Kidney (tissue), 14 donors: ENCODE results near the gene ALK. TPM values are rescaled to one million over a fixed set of nuclear protein-coding genes. Genes with fewer than 3 reads are reported as not detected.

Source experiments
- DNase-seq, 5 donors: peaks; one replicate each; pipeline ENCODE4 v3.0.0-alpha.2; 2013 to 2020
- FAIRE-seq: peaks from 2 replicates; lab custom pipeline; 2012; peaks lifted over from hg19 to GRCh38; lab: Jason Lieb, UNC
- H3K27ac ChIP-seq, 2 donors: one replicate each; pipeline ENCODE4 v1.7.0; 2013; ENCODE audit warnings: low read depth in 2 of 2, low read length in 2 of 2, inconsistent platforms in 1 of 2
- H3K27me3 ChIP-seq: one replicate; pipeline ENCODE4 v1.7.1; 2013; ENCODE audit warnings: low read length, inconsistent platforms; ENCODE audit not compliant: control insufficient read depth, insufficient read depth
- H3K36me3 ChIP-seq, 3 donors: one replicate each; pipeline versions ENCODE4 v1.7.0 to v1.7.1; 2013; ENCODE audit warnings: low read length in 3 of 3, control low read depth in 1 of 3, inconsistent platforms in 1 of 3; ENCODE audit not compliant: insufficient read depth in 3 of 3, control insufficient read depth in 2 of 3
- H3K4me1 ChIP-seq, 3 donors: one replicate each; pipeline versions ENCODE4 v1.7.0 to v1.7.1; 2013; ENCODE audit warnings: low read length in 3 of 3, inconsistent platforms in 1 of 3, low read depth in 1 of 3; ENCODE audit not compliant: control insufficient read depth in 2 of 3, insufficient read depth in 2 of 3
- H3K4me3 ChIP-seq, 3 donors: one replicate each; pipeline versions ENCODE4 v1.7.0 to v1.8.1; 2013; ENCODE audit warnings: low read length in 3 of 3, control low read depth in 1 of 3, inconsistent platforms in 1 of 3
- H3K9ac ChIP-seq, 3 donors: one replicate each; pipeline versions ENCODE4 v1.7.0 to v1.7.1; 2013; ENCODE audit warnings: low read length in 3 of 3, control low read depth in 1 of 3, inconsistent platforms in 1 of 3
- H3K9me3 ChIP-seq, 3 donors: one replicate each; pipeline versions ENCODE4 v1.7.0 to v1.7.1; 2013; ENCODE audit warnings: low read length in 3 of 3, control low read depth in 1 of 3, inconsistent platforms in 1 of 3; ENCODE audit not compliant: control insufficient read depth in 2 of 3, insufficient read depth in 1 of 3
- intact Hi-C: fragments of 100-400 bp; cut with DNase I; formaldehyde crosslinking; loops from one replicate; pipeline ENCODE4 v1.11.1; 2022
- polyA plus RNA-seq: library from polyadenylated mRNA; stranded (reverse); fragments of 350-450 nt; fragmentation: Illumina TruSeq; extraction: RNeasy Lipid Tissue Mini Kit (QIAGEN cat#74804); gene quantifications from one replicate; pipeline ENCODE4 v1.2.3, GENCODE V29; 2014; ENCODE audit warnings: low read depth, low replicate concordance; ENCODE audit not compliant: insufficient read depth
- total RNA-seq: library from RNA; stranded (reverse); fragmentation: NEBNext Ultra II Directional; extraction: Animal tissue kit (Norgen Biotek cat#: 25700); gene quantifications from one replicate; pipeline ENCODE4 v1.2.1, GENCODE V29; 2021
- TF ChIP-seq, protein P1 (sequence below): IDR thresholded peaks from 3 replicates; pipeline ENCODE4 v1.5.1; 2012; ENCODE audit warnings: mild to moderate bottlenecking, moderate library complexity, borderline replicate concordance; ENCODE audit not compliant: insufficient read depth; ENCODE audit errors: extremely low read depth
- donor health status: control.
- donor health status: control.
- donor health status: control.
- donor health status: control.
- donor health status: control.
- donor health status: DM: yes; HTN: yes; CAD: no.
- donor health status: Normal renal cell carcinoma (clear cell type).

ALK gene
- total and polyA plus RNA-seq, 2 donors from 2014 or later = 0.13 TPM; not detected in 1

GRCh38 chr2:29611850-29612249 lies 309.5 kb downstream of the ALK start:
- TF ChIP-seq, protein P1, sequence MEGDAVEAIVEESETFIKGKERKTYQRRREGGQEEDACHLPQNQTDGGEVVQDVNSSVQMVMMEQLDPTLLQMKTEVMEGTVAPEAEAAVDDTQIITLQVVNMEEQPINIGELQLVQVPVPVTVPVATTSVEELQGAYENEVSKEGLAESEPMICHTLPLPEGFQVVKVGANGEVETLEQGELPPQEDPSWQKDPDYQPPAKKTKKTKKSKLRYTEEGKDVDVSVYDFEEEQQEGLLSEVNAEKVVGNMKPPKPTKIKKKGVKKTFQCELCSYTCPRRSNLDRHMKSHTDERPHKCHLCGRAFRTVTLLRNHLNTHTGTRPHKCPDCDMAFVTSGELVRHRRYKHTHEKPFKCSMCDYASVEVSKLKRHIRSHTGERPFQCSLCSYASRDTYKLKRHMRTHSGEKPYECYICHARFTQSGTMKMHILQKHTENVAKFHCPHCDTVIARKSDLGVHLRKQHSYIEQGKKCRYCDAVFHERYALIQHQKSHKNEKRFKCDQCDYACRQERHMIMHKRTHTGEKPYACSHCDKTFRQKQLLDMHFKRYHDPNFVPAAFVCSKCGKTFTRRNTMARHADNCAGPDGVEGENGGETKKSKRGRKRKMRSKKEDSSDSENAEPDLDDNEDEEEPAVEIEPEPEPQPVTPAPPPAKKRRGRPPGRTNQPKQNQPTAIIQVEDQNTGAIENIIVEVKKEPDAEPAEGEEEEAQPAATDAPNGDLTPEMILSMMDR = no peak
- no peaks in the 10 kb centered on the region for H3K27me3 ChIP-seq
- no peaks in the 10 kb centered on the region for H3K36me3 ChIP-seq
- H3K27ac ChIP-seq = no peak overlapping the region
- H3K9me3 ChIP-seq = no peaks in the 10 kb centered on the region
- intact Hi-C loops = no loop called here
- H3K4me3 ChIP-seq = no peak overlapping the region
- no peaks in the 10 kb centered on the region for H3K4me1 ChIP-seq
- no peak overlapping the region for H3K9ac ChIP-seq
- FAIRE-seq (no peak), DNase-seq (peak in 1 of 5 donors; percentile 12)

DNA sequence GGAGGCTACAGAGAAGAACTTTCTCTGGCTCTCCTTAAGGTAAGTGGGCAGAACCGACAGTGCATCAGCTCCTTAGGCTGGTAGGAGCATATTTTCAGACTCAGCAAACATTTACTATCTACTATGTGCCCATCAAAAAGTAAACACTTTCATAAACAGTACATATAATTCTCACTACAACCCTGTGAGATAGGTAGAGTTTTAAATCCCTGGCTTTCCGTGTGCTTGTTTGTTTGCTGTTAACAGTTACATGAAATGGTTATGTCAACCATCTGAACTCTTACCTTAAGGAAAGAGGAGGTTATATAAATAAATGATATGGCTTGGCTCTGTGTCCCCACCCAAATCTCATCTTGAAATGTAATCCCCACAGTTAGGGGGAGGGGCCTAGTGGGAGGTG lies 310.1 kb downstream of the ALK start:
- Histone ChIP-seq H3K4me3 (no peak overlapping the region), H3K9ac (no peak overlapping the region), H3K4me1 (no peaks in the 10 kb centered on the region), H3K9me3 (no peaks in the 10 kb centered on the region), H3K27me3 (no peaks in the 10 kb centered on the region), H3K36me3 (no peaks in the 10 kb centered on the region), H3K27ac (no peak overlapping the region)
- no peak for DNase-seq
- FAIRE-seq = no peak
- intact Hi-C loops = no loop called here
- TF ChIP-seq, protein P1 = no peak

DNA sequence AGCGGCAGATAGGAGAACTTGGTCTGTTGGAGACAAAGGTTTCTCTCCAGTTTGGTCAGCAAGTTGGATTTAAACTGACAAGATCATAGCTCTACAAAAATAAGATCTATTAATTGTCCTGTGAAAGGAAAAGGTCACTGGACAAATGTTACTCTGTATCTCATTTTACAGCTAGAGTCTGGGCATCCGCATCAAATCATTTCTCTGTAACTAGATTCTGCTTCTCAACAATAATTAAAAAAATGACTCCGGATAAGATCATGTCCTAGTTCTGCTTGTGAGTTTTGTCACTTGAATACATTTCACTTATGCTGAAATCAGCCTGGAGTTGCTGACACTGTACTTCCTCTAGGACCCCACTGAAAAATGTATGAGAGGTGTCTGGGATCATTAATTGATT lies 310.8 kb downstream of the ALK start:
- H3K9ac ChIP-seq = no peak overlapping the region
- no peaks in the 10 kb centered on the region for H3K9me3 ChIP-seq
- H3K27ac ChIP-seq = no peak overlapping the region
- no peaks in the 10 kb centered on the region for H3K27me3 ChIP-seq
- TF ChIP-seq, protein P1 = no peak
- intact Hi-C loops = no loop called here
- H3K36me3 ChIP-seq = no peaks in the 10 kb centered on the region
- no peaks in the 10 kb centered on the region for H3K4me1 ChIP-seq
- DNase-seq (no peak), FAIRE-seq (no peak)
- no peak overlapping the region for H3K4me3 ChIP-seq

DNA sequence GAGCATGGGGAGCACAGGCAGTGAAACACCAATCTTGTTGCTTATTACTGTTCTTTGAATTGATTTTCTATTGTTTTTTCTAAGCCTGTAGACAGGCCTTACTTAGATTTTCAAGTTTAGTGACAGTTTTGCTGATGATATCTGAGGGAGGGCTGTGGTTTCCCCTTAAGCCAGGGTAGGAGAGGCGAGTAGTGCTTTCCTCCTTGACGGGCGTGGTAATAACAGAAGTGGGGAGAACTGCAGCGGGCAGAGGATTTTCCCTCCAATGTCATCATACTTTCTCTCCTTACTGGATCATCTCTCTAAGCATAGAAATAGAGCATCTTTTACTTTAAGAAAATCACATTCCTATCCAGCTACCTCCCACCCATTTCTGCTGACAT lies 314.4 kb downstream of the ALK start:
- Histone ChIP-seq H3K4me1 (no peaks in the 10 kb centered on the region), H3K9me3 (no peaks in the 10 kb centered on the region), H3K36me3 (no peaks in the 10 kb centered on the region), H3K9ac (no peak overlapping the region), H3K27ac (no peak overlapping the region), H3K4me3 (no peak overlapping the region), H3K27me3 (no peaks in the 10 kb centered on the region)
- intact Hi-C loops = no loop called here
- DNase-seq (no peak), FAIRE-seq (no peak)
- TF ChIP-seq, protein P1 = no peak
